K562 (cell line): ENCODE measurements around the gene NCAPG2. TPM values are rescaled to one million over a fixed set of nuclear protein-coding genes. Genes with fewer than 3 reads are reported as not detected.

Experiments used
- ARID1B ChIP-seq: fragments of 450-650 bp; IDR thresholded peaks from 2 replicates; pipeline ENCODE4 v1.6.1; 2016; ENCODE audit warnings: antibody characterized with exemption, mild to moderate bottlenecking, inconsistent platforms
- ETV1 ChIP-seq: fragments of 450-650 bp; conservative IDR thresholded peaks from 2 replicates; pipeline ENCODE4 v1.6.1; 2016; ENCODE audit warnings: missing genetic modification characterization, control low read depth, low read depth, missing compliant biosample characterization
- HNRNPUL1 ChIP-seq: fragments of 200-400 bp; formaldehyde crosslinking; IDR thresholded peaks from 2 replicates; pipeline ENCODE4 v1.6.1; 2017; ENCODE audit warnings: low read length
- KDM1A ChIP-seq, 2 experiments: fragments of 450-650 bp; IDR thresholded peaks; 2 replicates each; pipeline ENCODE4 v1.6.1; 2016; ENCODE audit warnings: mild to moderate bottlenecking in 2 of 2
- MTA2 ChIP-seq: fragments of 450-650 bp; IDR thresholded peaks from 2 replicates; pipeline ENCODE4 v1.6.1; 2016; ENCODE audit warnings: low read depth
- POLR3G ChIP-seq: IDR thresholded peaks from 2 replicates; pipeline ENCODE4 v1.6.1; 2011; ENCODE audit not compliant: insufficient read length, insufficient replicate concordance; ENCODE audit errors: extremely low read depth
- RFX1 ChIP-seq: fragments of 450-650 bp; IDR thresholded peaks from 2 replicates; pipeline ENCODE4 v1.6.1; 2016; ENCODE audit warnings: mild to moderate bottlenecking, moderate library complexity
- SMAD3 ChIP-seq: fragments of 450-650 bp; formaldehyde crosslinking; conservative IDR thresholded peaks from 2 replicates; pipeline ENCODE4 v1.4.0; 2020; ENCODE audit warnings: mild to moderate bottlenecking
- TAL1 ChIP-seq: fragments of 450-650 bp; IDR thresholded peaks from 2 replicates; pipeline ENCODE4 v1.6.1; 2016; ENCODE audit warnings: mild to moderate bottlenecking
- TCF3 ChIP-seq: sonication (generic); formaldehyde crosslinking; IDR thresholded peaks from 2 replicates; pipeline ENCODE4 v1.4.0; 2020; ENCODE audit warnings: mild to moderate bottlenecking, missing genetic modification reagents
- TEAD4 ChIP-seq, 2 experiments: sonication (generic) in 1 of 2; formaldehyde crosslinking in 1 of 2; IDR thresholded peaks; 2 replicates each; pipeline versions ENCODE4 v1.6.1 to v1.8.0; 2012 to 2022; ENCODE audit warnings: borderline replicate concordance in 1 of 2, inconsistent platforms in 1 of 2, low read length in 1 of 2, mild to moderate bottlenecking in 1 of 2, missing genetic modification reagents in 1 of 2
- ZBTB1 ChIP-seq: sonication (generic); formaldehyde crosslinking; IDR thresholded peaks from 2 replicates; pipeline ENCODE4 v1.8.1; 2023; ENCODE audit warnings: missing genetic modification reagents, low read depth, mild to moderate bottlenecking, borderline replicate concordance
- ZNF143 ChIP-seq: sonication (generic); formaldehyde crosslinking; IDR thresholded peaks from 2 replicates; pipeline ENCODE4 v1.9.0; 2022; ENCODE audit warnings: mild to moderate bottlenecking, missing genetic modification reagents
- ZNF583 ChIP-seq: fragments of 250-450 bp; sonication (Bioruptor Pico); IDR thresholded peaks from 2 replicates; pipeline ENCODE4 v1.4.0; 2020
- polyA plus RNA-seq, 8 experiments: library from polyadenylated mRNA; depleted of rRNA in 4 of 8; stranded (reverse) in 5 of 8; unstranded in 3 of 8; fragments of >200 nt; fragmentation: Nextera tagmentation in 2 of 8; fragmentation: Illumina TruSeq in 1 of 8; extraction: Ambion mirVana in 2 of 8; extraction: Trizol in 1 of 8; gene quantifications; 2 replicates each; pipeline versions ENCODE4 v1.2.1 to v1.2.3, GENCODE V29; 2011 to 2014; ENCODE audit warnings: inconsistent platforms in 1 of 8, missing spikeins in 1 of 8
- total RNA-seq, 7 experiments: library from RNA; depleted of rRNA in 6 of 7; stranded (reverse); fragments of >200 nt in 6 of 7; fragmentation: Illumina TruSeq in 2 of 7; extraction: Trizol in 2 of 7; gene quantifications; 2 replicates each; pipeline versions ENCODE4 v1.2.1 to v1.2.3, GENCODE V29; 2011 to 2021; ENCODE audit warnings: low replicate concordance in 1 of 7
- TF ChIP-seq, protein P1 (sequence below), 2 experiments: IDR thresholded peaks in 1 of 2; conservative IDR thresholded peaks in 1 of 2; 2 replicates each; pipeline ENCODE4 v1.6.1; 2016; ENCODE audit warnings: low read depth in 2 of 2, mild to moderate bottlenecking in 1 of 2, missing compliant biosample characterization in 1 of 2, missing genetic modification characterization in 1 of 2, moderate library complexity in 1 of 2
- TF ChIP-seq, protein P2 (sequence below): fragments of 450-650 bp; formaldehyde crosslinking; IDR thresholded peaks from 2 replicates; pipeline ENCODE4 v1.4.0; 2020; ENCODE audit warnings: mild to moderate bottlenecking, moderate library complexity
- TF ChIP-seq, protein P3 (sequence below), 2 experiments: fragments of 450-650 bp in 1 of 2; sonication (generic) in 1 of 2; formaldehyde crosslinking in 1 of 2; IDR thresholded peaks in 1 of 2; conservative IDR thresholded peaks in 1 of 2; 2 replicates each; pipeline versions ENCODE4 v1.6.1 to v1.8.1; 2016 to 2023; ENCODE audit warnings: mild to moderate bottlenecking in 2 of 2, moderate library complexity in 2 of 2, inconsistent platforms in 1 of 2, missing genetic modification reagents in 1 of 2
- TF ChIP-seq, protein P4 (sequence below): fragments of 250-450 bp; sonication (Bioruptor Pico); IDR thresholded peaks from 2 replicates; pipeline ENCODE4 v1.9.0; 2021; ENCODE audit warnings: mild to moderate bottlenecking, inconsistent platforms

NCAPG2 gene
- total and polyA plus RNA-seq, 9 of the 15 experiments (the other 6 are each of a cell fraction or from before 2014, with no cell fraction given), result 21.5 to 127 (median 86.1) TPM

DNA sequence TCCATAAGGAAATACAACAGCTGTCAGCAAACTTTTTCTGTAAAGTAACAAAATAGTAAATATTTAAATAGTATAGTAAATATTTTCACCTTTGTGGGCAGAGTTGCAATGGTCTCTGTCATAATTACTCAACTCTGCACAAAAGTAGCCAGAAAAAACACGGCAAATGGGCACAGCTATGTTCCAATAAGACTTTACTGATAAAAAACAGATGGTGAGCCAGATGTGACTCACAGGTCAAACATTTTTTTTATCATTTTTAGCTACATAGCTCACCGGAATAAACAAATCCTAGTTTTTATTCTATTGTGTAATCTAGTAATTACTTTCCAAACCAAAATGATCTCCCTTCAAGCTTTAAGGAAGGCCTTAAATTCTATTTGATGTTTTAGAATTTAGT lies 55.3 kb downstream of the NCAPG2 start (continued):
- TF ChIP-seq, protein P1, sequence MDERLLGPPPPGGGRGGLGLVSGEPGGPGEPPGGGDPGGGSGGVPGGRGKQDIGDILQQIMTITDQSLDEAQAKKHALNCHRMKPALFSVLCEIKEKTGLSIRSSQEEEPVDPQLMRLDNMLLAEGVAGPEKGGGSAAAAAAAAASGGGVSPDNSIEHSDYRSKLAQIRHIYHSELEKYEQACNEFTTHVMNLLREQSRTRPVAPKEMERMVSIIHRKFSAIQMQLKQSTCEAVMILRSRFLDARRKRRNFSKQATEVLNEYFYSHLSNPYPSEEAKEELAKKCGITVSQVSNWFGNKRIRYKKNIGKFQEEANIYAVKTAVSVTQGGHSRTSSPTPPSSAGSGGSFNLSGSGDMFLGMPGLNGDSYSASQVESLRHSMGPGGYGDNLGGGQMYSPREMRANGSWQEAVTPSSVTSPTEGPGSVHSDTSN (CRISPR knock-in tag; IDR thresholded peaks at IDR 0.05; ENCODE audit: low read depth), result no peak
- TF ChIP-seq, protein P1 (tag; conservative IDR thresholded peaks at IDR 0.05; ENCODE audit: low read depth), result no peak
- TF ChIP-seq, protein P2, sequence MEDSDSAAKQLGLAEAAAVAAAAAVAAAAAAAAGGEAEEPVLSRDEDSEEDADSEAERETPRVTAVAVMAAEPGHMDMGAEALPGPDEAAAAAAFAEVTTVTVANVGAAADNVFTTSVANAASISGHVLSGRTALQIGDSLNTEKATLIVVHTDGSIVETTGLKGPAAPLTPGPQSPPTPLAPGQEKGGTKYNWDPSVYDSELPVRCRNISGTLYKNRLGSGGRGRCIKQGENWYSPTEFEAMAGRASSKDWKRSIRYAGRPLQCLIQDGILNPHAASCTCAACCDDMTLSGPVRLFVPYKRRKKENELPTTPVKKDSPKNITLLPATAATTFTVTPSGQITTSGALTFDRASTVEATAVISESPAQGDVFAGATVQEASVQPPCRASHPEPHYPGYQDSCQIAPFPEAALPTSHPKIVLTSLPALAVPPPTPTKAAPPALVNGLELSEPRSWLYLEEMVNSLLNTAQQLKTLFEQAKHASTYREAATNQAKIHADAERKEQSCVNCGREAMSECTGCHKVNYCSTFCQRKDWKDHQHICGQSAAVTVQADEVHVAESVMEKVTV (CRISPR knock-in tag), result no peak
- TF ChIP-seq TAL1, result 0 out of 2 replicates have a peak, but pooled peaks have one; percentile 14
- no peak for TF ChIP-seq ZNF143
- TF ChIP-seq ARID1B, result peak; percentile 48; the same call in 1 of the 2 replicates
- no peak for TF ChIP-seq KDM1A (IDR thresholded peaks at IDR 0.05)
- TF ChIP-seq, protein P3, sequence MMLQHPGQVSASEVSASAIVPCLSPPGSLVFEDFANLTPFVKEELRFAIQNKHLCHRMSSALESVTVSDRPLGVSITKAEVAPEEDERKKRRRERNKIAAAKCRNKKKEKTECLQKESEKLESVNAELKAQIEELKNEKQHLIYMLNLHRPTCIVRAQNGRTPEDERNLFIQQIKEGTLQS (IDR thresholded peaks at IDR 0.05), result peak; percentile 16; the same call in 1 of the 2 replicates
- TF ChIP-seq, protein P3 (CRISPR knock-in tag; conservative IDR thresholded peaks at IDR 0.05), result no peak
- no peak for TF ChIP-seq POLR3G
- TF ChIP-seq ZBTB1, result no peak
- TF ChIP-seq, protein P4, sequence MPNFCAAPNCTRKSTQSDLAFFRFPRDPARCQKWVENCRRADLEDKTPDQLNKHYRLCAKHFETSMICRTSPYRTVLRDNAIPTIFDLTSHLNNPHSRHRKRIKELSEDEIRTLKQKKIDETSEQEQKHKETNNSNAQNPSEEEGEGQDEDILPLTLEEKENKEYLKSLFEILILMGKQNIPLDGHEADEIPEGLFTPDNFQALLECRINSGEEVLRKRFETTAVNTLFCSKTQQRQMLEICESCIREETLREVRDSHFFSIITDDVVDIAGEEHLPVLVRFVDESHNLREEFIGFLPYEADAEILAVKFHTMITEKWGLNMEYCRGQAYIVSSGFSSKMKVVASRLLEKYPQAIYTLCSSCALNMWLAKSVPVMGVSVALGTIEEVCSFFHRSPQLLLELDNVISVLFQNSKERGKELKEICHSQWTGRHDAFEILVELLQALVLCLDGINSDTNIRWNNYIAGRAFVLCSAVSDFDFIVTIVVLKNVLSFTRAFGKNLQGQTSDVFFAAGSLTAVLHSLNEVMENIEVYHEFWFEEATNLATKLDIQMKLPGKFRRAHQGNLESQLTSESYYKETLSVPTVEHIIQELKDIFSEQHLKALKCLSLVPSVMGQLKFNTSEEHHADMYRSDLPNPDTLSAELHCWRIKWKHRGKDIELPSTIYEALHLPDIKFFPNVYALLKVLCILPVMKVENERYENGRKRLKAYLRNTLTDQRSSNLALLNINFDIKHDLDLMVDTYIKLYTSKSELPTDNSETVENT (CRISPR knock-in tag), result no peak
- TF ChIP-seq HNRNPUL1, result no peak
- 0 out of 2 replicates have a peak, but pooled peaks have one; percentile 42 for TF ChIP-seq TEAD4 (IDR thresholded peaks at IDR 0.05; ENCODE audit: low read length)
- TF ChIP-seq TEAD4 (CRISPR knock-in tag; IDR thresholded peaks at IDR 0.05; ENCODE audit: borderline replicate concordance), result no peak
- TF ChIP-seq ETV1, result no peak
- 0 out of 2 replicates have a peak, but pooled peaks have one; percentile 29 for TF ChIP-seq TCF3
- no peak for TF ChIP-seq MTA2
- TF ChIP-seq ZNF583 (CRISPR knock-in tag), result no peak
- no peak for TF ChIP-seq SMAD3
- TF ChIP-seq RFX1, result no peak
- TF ChIP-seq, all 486 proteins: peak for 11
